GM21381 (cell line): ENCODE results near the gene CD302.
"Not testable (repeated sequence)": the region's sequence is repeated elsewhere in the genome, so short reads cannot be mapped to it uniquely, and the experiment has no call there.

ENCODE experiments used
- ATAC-seq: cut with Tn5 transposase; IDR thresholded peaks from one replicate; pipeline ENCODE4 v1.9.1; 2021; ENCODE audit warnings: mild to moderate bottlenecking, moderate library complexity; ENCODE audit not compliant: unreplicated experiment

The CD302 gene

DNA sequence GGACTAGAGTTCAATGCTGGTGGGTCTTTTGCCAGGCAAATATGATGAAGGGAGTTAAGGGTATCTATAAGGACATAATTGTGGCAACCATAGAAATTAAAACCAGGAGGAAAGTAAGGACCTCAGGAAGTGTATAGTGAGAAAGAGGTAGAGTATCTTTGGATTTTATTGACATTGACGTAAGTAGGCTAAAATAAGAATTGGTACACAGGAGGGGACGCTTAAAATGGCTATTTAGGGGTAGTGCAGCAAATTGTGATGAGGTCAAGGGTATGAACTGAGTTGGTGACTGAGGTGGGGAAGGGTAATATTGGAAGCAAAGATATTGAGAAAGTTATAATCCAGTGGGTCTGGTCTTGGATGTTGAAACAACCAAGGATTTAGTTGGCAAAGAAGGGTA, 43.0 kb downstream of the CD302 start:
- no peak for ATAC-seq

DNA sequence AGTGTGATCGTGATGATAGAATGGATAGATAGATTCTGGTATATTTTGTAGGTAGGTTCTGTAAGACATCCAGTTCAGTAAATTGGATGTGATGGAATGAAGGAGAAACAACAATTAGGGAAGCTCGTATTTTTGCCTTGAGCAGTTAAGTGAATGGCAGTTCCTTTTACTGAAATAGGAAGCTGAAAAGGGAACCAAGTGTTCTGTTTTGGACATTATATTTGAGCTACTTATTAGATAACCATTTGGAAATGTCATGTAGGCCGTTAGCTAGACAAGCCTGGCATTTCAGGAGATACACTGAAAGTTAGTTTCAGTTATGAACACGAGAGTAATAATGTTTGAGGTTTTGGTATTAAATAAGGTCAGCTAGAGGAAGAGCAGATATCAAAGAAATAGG, 44.2 kb downstream of the CD302 start:
- ATAC-seq, result no peak

- no peak for ATAC-seq
Measured at GRCh38 chr2:159750873-159751272, 47.1 kb downstream of the CD302 start.

- no peak for ATAC-seq
Measured at GRCh38 chr2:159748089-159748488, 49.9 kb downstream of the CD302 start.

GRCh38 chr2:159745237-159745636, 52.8 kb downstream of the CD302 start:
- not testable (repeated sequence) for ATAC-seq

DNA sequence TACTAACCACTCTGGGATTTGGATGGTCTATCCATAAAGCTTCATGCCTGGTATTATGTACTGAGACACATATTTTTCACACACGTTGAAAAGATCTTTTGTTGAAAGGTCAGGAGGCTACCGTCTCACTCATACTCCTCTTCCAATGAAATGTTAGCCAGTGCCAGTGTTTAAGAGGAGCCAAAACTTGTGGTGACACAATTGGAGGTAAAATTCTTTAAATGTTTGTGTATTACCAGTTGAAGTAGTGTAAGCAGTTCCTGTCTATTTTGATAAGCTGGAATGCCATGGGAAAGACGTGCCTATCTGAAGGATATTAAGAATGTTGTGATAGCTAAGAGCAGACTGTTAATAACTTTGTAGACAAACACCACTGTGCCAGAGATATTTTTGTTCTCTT, 53.6 kb downstream of the CD302 start:
- no peak for ATAC-seq

GRCh38 chr2:159742846-159743245, 55.2 kb downstream of the CD302 start:
- ATAC-seq, result no peak

GRCh38 chr2:159738509-159739390, 59.3 kb downstream of the CD302 start:
- ATAC-seq, result no peak

DNA sequence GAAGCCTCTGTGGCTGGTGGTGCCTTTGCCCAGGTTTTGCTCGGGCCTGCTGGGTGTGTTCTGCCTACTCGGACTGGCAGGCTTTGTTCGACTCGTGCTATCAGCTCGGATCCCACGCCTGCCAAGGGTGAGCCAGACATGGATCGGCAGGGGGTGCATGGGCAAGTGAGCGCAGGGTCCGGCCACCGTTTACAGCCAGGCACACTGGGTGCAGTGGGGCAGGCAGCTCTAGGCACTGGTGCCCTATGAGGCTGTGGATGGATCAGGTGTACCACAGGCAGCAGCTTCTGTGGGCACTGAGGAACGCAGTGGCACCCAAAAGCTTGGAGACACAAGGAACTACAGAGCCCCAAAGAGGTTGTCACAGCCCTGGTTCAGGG, 60.1 kb downstream of the CD302 start:
- ATAC-seq, result no peak

DNA sequence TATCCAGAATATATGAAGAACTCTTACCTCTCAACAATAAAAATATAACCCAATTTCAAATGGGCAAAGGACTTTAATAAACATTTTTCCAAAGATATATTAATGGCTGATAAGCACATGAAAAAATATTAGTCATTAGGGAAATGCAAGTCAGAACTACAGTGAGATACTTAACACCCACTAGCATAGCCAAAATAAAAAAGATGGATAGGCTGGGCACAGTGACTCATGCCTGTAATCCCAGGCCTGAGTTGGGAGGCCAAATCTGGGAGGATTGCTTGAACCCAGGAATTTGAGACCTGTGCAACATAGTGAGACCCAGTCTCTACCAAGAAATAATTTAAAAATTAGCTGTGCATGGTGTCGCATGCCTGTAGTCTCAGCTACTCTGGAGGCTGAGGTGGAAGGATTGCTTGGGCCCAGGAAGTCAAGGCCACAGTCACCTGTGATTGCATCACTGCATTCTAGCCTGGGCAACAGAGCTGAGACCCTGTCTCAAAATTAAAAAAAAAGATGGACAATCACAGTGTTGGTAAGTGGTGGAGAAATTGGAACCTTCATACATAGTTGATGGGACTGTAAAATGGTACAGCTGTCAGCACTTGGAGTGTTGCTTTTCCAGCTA, 60.6 kb downstream of the CD302 start:
- no peak for ATAC-seq

DNA sequence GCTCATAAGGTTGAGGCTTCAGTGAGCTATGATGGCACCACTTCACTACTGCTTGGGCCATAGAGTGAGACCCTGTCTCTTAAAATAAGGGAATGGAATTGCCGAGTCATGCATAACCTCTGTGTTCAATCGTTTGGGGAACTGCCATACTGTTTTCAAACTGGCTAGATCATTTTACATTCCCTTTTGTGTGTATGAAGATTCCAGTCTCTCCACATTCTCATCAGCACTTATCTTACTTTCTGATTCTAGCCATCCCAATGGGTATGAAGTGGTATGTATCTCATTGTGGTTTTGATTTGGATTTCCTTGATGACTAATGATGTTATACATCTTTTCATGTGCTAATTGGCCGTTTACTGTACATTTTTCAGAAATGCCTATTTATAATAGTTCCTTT, 62.0 kb downstream of the CD302 start:
- ATAC-seq, result no peak

GRCh38 chr2:159735648-159736047, 62.4 kb downstream of the CD302 start:
- no peak for ATAC-seq

- ATAC-seq, result no peak
Measured at GRCh38 chr2:159728629-159729028, 69.4 kb downstream of the CD302 start.

DNA sequence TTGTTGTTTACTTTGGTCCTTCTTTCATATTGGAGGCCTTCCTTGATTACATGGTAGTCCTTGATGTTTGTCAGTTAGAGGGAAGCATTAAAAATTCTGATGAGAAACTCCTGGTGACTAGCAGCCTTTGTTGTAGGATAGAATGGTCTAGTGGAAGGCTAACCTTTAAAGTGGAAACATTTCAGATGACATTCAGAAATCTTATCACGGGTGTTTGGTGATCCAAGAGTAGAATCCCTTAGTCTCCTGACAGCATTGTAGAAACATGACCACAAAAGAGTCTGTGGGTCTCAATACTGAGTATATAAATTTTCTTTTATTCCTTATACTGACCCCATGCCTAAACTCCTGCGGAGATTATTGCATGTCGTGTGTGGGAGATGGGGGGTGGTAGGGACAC, 72.3 kb downstream of the CD302 start:
- ATAC-seq, result no peak

DNA sequence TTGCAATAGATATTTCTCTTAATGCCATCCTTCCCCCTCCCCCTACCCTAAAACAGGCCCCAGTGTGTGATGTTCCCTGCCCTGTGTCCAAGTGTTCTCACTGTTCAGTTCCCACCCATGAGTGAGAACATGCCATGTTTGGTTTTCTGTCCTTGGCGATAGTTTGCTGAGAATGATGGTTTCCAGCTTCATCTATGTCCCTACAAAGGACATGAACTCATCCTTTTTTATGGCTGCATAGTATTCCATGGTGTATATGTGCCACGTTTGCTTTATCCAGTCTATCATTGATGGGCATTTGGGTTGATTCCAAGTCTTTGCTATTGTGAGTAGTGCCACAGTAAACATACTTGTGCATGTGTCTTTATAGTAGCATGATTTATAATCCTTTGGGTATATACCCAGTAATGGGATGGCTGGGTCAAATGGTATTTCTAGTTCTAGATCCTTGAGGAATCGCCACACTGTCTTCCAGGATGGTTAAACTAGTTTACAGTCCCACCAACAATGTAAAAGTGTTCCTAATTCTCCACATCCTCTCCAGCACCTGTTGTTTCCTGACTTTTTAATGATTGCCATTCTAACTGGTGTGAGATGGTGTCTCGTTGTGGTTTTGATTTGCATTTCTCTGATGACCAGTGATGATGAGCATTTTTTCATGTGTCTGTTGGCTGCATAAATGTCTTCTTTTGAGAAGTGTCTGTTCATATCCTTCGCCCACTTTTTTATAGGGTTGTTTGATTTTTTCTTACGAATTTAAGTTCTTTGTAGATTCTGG, 73.0 kb downstream of the CD302 start:
- ATAC-seq, result not testable (repeated sequence)

GRCh38 chr2:159722580-159722979, 75.4 kb downstream of the CD302 start:
- no peak for ATAC-seq

- ATAC-seq, result no peak
Measured at GRCh38 chr2:159720676-159721075, 77.3 kb downstream of the CD302 start.
